ENCODE results near the gene CDK4.

CDK4 gene

DNA sequence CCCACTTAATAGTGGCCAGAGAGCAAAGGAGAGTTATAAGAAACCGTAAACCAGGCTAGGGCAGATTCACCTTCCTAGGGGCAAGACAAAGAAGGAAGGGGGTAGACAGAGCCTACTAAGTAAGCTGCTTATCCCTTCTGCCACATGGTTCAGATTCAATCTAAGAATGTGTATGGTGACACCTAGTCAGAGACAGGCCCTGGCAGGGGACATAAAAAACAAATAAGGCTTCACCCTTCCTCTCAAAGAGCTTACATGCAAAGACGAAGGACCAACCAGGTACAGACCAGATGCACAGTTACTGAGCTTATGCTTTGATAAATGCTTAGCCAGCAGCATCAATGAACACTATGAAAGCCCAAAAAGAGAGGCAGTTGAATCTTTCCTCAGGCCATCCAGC lies 10.4 kb upstream of the CDK4 start:
- peaks cover 3% of the 10 kb centered on the region for H3K4me1 ChIP-seq (ENCODE audit: insufficient read depth, poor library complexity, severe bottlenecking)
- ATAC-seq (ENCODE audit: low read depth) (no peak), DNase-seq (ENCODE audit: low spot score) (no peak)
- no peaks in the 10 kb centered on the region for H3K27me3 ChIP-seq (ENCODE audit: insufficient read depth, poor library complexity, severe bottlenecking)
- TF ChIP-seq, protein P1, sequence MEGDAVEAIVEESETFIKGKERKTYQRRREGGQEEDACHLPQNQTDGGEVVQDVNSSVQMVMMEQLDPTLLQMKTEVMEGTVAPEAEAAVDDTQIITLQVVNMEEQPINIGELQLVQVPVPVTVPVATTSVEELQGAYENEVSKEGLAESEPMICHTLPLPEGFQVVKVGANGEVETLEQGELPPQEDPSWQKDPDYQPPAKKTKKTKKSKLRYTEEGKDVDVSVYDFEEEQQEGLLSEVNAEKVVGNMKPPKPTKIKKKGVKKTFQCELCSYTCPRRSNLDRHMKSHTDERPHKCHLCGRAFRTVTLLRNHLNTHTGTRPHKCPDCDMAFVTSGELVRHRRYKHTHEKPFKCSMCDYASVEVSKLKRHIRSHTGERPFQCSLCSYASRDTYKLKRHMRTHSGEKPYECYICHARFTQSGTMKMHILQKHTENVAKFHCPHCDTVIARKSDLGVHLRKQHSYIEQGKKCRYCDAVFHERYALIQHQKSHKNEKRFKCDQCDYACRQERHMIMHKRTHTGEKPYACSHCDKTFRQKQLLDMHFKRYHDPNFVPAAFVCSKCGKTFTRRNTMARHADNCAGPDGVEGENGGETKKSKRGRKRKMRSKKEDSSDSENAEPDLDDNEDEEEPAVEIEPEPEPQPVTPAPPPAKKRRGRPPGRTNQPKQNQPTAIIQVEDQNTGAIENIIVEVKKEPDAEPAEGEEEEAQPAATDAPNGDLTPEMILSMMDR (IDR thresholded peaks at IDR 0.05; ENCODE audit: poor library complexity, severe bottlenecking) = no peak
- no peak overlapping the region for H3K27ac ChIP-seq (ENCODE audit: poor library complexity, severe bottlenecking)
- H3K36me3 ChIP-seq (ENCODE audit: low read depth) = peaks cover 35% of the 10 kb centered on the region
- H3K9me3 ChIP-seq (ENCODE audit: severe bottlenecking) = no peaks in the 10 kb centered on the region
- H3K4me3 ChIP-seq (ENCODE audit: severe bottlenecking) = no peak overlapping the region

DNA sequence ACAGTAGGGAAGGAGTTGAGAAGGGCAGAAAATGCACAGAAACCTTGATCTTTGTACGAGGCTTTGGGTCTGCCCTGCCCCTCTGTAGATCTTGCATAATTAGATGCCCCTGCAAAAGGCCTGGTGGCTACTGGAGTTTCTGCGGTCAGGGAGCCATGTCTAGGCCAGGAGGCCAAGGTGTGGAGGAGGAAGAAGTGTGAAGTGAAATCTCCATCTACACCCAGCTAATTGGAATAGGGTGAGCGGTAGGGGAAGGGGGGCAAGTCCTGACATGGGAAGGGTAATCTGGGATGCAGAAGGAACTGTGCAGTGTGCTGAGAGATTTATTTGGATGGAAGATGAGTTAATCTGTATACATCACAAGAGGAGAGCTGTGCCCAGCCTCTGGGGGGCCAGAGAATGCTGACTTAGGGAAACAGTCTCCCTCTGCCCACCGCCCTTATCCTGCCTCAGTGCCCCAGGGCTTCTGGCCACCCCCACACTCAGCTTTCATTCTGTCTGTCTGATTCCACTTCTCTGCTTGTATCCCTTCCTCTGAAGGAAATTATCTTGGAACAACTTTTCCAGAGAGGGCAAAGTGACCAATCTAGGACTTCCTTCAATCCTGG lies 9.4 kb upstream of the CDK4 start:
- ATAC-seq (ENCODE audit: low read depth) (no peak), DNase-seq (ENCODE audit: low spot score) (no peak)
- TF ChIP-seq, protein P1 (IDR thresholded peaks at IDR 0.05; ENCODE audit: poor library complexity, severe bottlenecking) = no peak
- H3K36me3 ChIP-seq (ENCODE audit: low read depth) = peaks cover 38% of the 10 kb centered on the region
- H3K27me3 ChIP-seq (ENCODE audit: insufficient read depth, poor library complexity, severe bottlenecking) = no peaks in the 10 kb centered on the region
- no peaks in the 10 kb centered on the region for H3K4me1 ChIP-seq (ENCODE audit: insufficient read depth, poor library complexity, severe bottlenecking)
- H3K9me3 ChIP-seq (ENCODE audit: severe bottlenecking) = no peaks in the 10 kb centered on the region
- no peak overlapping the region for H3K27ac ChIP-seq (ENCODE audit: poor library complexity, severe bottlenecking)
- H3K4me3 ChIP-seq (ENCODE audit: severe bottlenecking) = no peak overlapping the region

DNA sequence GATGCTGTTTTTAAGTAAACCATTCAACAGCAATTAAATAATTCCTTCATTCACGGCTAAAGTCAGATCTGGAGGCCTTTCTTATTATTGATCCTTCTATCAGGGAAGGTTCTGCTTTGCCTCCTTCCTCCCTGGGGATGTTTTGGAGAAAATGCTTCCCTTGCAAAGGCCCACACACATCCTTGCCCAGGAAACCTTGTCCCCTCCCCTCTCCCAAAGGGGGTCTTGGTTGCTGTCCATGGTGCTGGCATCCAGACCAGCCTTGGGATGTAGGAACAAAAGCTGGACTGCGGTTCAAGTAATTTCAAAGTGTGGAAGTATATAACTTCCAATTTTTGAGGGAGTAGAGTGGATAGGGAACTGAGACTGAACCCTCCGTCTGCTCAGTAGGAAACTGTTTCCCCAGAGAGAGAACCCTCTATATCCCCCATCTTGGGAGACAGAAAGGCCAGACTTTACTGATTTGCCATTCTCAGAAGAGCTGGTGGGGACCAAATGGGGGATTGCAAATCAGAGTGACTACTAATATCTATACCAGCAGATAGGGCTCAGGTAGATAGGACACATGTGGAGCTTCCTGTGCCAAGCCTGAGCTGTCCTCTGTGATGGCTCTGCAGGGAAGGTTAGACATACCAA lies 8.4 kb upstream of the CDK4 start:
- TF ChIP-seq, protein P1 (IDR thresholded peaks at IDR 0.05; ENCODE audit: poor library complexity, severe bottlenecking) = no peak
- Histone ChIP-seq H3K27ac (ENCODE audit: poor library complexity, severe bottlenecking) (no peak overlapping the region), H3K27me3 (ENCODE audit: insufficient read depth, poor library complexity, severe bottlenecking) (no peaks in the 10 kb centered on the region), H3K9me3 (ENCODE audit: severe bottlenecking) (no peaks in the 10 kb centered on the region), H3K4me3 (ENCODE audit: severe bottlenecking) (no peak overlapping the region), H3K4me1 (ENCODE audit: insufficient read depth, poor library complexity, severe bottlenecking) (no peaks in the 10 kb centered on the region), H3K36me3 (ENCODE audit: low read depth) (peaks cover 38% of the 10 kb centered on the region)
- no peak for ATAC-seq (ENCODE audit: low read depth)
- no peak for DNase-seq (ENCODE audit: low spot score)

DNA sequence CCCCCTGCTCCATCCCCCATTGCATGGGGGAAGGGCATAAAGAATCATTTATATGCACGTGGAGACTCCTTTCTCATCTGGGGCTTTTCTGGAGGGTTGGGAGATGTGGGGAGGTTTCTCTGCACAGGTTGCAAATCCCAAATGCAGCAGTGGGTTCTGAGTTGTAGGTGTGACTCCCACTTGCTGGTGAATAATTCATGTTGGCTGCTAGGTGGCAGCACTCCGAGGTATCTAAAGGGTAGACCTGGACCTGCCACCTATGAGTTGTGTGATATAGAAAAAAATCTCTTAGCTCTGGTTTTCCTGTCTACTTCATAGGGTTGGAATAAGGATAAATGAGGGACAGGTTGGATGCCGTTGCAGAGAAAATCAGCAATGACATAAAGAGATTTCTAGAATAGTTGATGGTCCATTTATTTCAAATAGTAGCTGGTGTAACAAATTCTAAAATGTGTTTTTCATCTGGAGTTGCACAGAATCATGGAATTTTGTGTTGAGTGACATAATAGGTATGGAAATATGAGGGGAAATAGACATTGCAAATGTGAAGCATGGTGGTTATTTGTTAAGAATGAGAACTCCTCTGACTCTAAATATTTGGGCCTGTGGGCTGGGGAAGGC lies 7.4 kb upstream of the CDK4 start:
- Histone ChIP-seq H3K4me3 (ENCODE audit: severe bottlenecking) (no peak overlapping the region), H3K27me3 (ENCODE audit: insufficient read depth, poor library complexity, severe bottlenecking) (no peaks in the 10 kb centered on the region), H3K27ac (ENCODE audit: poor library complexity, severe bottlenecking) (no peak overlapping the region), H3K9me3 (ENCODE audit: severe bottlenecking) (no peaks in the 10 kb centered on the region), H3K36me3 (ENCODE audit: low read depth) (peaks cover 38% of the 10 kb centered on the region), H3K4me1 (ENCODE audit: insufficient read depth, poor library complexity, severe bottlenecking) (peaks cover under 1% of the 10 kb centered on the region)
- ATAC-seq (ENCODE audit: low read depth) (peak; percentile 48), DNase-seq (ENCODE audit: low spot score) (no peak)
- TF ChIP-seq, protein P1 (IDR thresholded peaks at IDR 0.05; ENCODE audit: poor library complexity, severe bottlenecking) = peak; percentile 77
